WI38 (cell line): ENCODE results near the gene SMYD3.

ENCODE experiments used
- H3K4me3 ChIP-seq: 2 replicates; pipeline ENCODE4 v1.5.1; 2011; ENCODE audit warnings: low read depth, mild to moderate bottlenecking, control low read depth, low read length
- CTCF ChIP-seq: IDR thresholded peaks from 2 replicates; pipeline ENCODE4 v1.5.1; 2012; ENCODE audit warnings: low read depth, mild to moderate bottlenecking, control low read depth, low read length

The SMYD3 gene

GRCh38 chr1:246198115-246198816 is 308.8 kb downstream of the SMYD3 start:
- no peak for TF ChIP-seq CTCF
- no peak overlapping the region for H3K4me3 ChIP-seq

GRCh38 chr1:246197076-246197475 is 310.0 kb downstream of the SMYD3 start:
- TF ChIP-seq CTCF: no peak
- H3K4me3 ChIP-seq: no peak overlapping the region

- H3K4me3 ChIP-seq: no peak overlapping the region
- TF ChIP-seq CTCF: no peak
Measured at GRCh38 chr1:246195296-246195695, 311.8 kb downstream of the SMYD3 start.

- TF ChIP-seq CTCF: no peak
- H3K4me3 ChIP-seq: no peak overlapping the region
Measured at GRCh38 chr1:246193537-246193936, 313.5 kb downstream of the SMYD3 start.

- no peak for TF ChIP-seq CTCF
- no peak overlapping the region for H3K4me3 ChIP-seq
Measured at GRCh38 chr1:246189126-246189525, 318.0 kb downstream of the SMYD3 start.

GRCh38 chr1:246187834-246188372 is 319.2 kb downstream of the SMYD3 start:
- TF ChIP-seq CTCF: no peak
- no peak overlapping the region for H3K4me3 ChIP-seq

- no peak for TF ChIP-seq CTCF
- H3K4me3 ChIP-seq: no peak overlapping the region
Measured at GRCh38 chr1:246184503-246184902, 322.6 kb downstream of the SMYD3 start.
